ENCODE data around the gene AZU1. TPM values are rescaled to one million over a fixed set of nuclear protein-coding genes. Genes with fewer than 3 reads are reported as not detected.
"Not testable (repeated sequence)": the region's sequence is repeated elsewhere in the genome, so short reads cannot be mapped to it uniquely, and the experiment has no call there.

AZU1 gene
- total RNA-seq, 1 experiment from 2014 or later = not detected

DNA sequence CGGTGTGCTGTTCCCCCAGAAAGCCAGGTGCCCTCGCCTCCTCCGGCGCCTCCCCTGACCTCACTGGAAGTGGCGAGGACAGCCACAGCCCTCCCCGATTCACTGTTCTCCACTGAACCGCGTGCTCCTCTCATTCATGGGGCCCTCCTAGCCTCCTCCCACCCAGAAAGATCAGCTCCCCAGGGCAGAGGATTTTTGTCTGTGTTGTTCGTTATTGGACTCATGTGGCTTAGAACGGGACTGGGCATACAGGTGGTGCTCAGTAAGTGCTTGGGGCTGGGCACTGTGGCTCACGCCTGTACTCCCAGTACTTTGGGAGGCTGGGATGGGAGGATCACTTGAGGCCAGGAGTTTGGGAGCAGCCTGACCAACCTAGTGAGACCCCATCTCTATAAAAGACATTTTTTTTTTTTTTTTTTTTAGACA lies 16.9 kb downstream of the AZU1 start:
- intact Hi-C loops (cut with micrococcal nuclease) = no loop called here
- no peak overlapping the region for H3K27ac Mint-ChIP-seq (ENCODE audit: low read depth, unreplicated experiment)
- BruUV-seq (replicated peaks) = no TSS peak
- ChIA-PET CTCF (interaction anchor here (0.7 kb wide), 1 partner anchor 35 kb away, joined by 3 read pairs; no protein-coding TSS in a partner anchor), POLR2A (interaction anchor here (1.3 kb wide), 1 partner anchor 140 kb away, joined by 4 read pairs; the partner anchor contains the start of gene WDR18)
- no peaks in the 10 kb centered on the region for H3K36me3 Mint-ChIP-seq (ENCODE audit: insufficient read depth, unreplicated experiment)
- DNase-seq (ENCODE audit: unreplicated experiment) = peak; percentile 51
- H3K27me3 Mint-ChIP-seq (ENCODE audit: insufficient read depth, unreplicated experiment) = peaks cover 23% of the 10 kb centered on the region
- peaks cover 7% of the 10 kb centered on the region for H3K9me3 Mint-ChIP-seq (ENCODE audit: unreplicated experiment)
- peaks cover 12% of the 10 kb centered on the region for H3K4me1 Mint-ChIP-seq (ENCODE audit: insufficient read depth, unreplicated experiment)
- H3K4me3 Mint-ChIP-seq (ENCODE audit: unreplicated experiment) = peak overlapping the region; percentile 59
- TF ChIP-seq, protein P1, sequence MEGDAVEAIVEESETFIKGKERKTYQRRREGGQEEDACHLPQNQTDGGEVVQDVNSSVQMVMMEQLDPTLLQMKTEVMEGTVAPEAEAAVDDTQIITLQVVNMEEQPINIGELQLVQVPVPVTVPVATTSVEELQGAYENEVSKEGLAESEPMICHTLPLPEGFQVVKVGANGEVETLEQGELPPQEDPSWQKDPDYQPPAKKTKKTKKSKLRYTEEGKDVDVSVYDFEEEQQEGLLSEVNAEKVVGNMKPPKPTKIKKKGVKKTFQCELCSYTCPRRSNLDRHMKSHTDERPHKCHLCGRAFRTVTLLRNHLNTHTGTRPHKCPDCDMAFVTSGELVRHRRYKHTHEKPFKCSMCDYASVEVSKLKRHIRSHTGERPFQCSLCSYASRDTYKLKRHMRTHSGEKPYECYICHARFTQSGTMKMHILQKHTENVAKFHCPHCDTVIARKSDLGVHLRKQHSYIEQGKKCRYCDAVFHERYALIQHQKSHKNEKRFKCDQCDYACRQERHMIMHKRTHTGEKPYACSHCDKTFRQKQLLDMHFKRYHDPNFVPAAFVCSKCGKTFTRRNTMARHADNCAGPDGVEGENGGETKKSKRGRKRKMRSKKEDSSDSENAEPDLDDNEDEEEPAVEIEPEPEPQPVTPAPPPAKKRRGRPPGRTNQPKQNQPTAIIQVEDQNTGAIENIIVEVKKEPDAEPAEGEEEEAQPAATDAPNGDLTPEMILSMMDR (IDR thresholded peaks at IDR 0.05; ENCODE audit: unreplicated experiment) = no peak

- H3K27ac Mint-ChIP-seq (ENCODE audit: low read depth, unreplicated experiment) = no peak overlapping the region
- peaks cover 21% of the 10 kb centered on the region for H3K27me3 Mint-ChIP-seq (ENCODE audit: insufficient read depth, unreplicated experiment)
- DNase-seq (ENCODE audit: unreplicated experiment) = no peak
- ChIA-PET CTCF (interaction anchor here (0.6 kb wide), 1 partner anchor 76 kb away, joined by 4 read pairs; no protein-coding TSS in a partner anchor), POLR2A (interaction anchor here (0.9 to 1.3 kb wide), 2 partner anchors 138 to 175 kb away, joined by 3 to 4 read pairs; partner anchors contain the start of genes RNU6-2 and WDR18)
- intact Hi-C loops (cut with micrococcal nuclease) = no loop called here
- H3K4me1 Mint-ChIP-seq (ENCODE audit: insufficient read depth, unreplicated experiment) = peaks cover 19% of the 10 kb centered on the region
- H3K9me3 Mint-ChIP-seq (ENCODE audit: unreplicated experiment) = peaks cover 7% of the 10 kb centered on the region
- H3K4me3 Mint-ChIP-seq (ENCODE audit: unreplicated experiment) = no peak overlapping the region
- H3K36me3 Mint-ChIP-seq (ENCODE audit: insufficient read depth, unreplicated experiment) = no peaks in the 10 kb centered on the region
- TF ChIP-seq, protein P1 (IDR thresholded peaks at IDR 0.05; ENCODE audit: unreplicated experiment) = no peak
- no TSS peak for BruUV-seq (replicated peaks)
These were observed 18.3 kb downstream of the AZU1 start for GRCh38 chr19:845707-846521.

DNA sequence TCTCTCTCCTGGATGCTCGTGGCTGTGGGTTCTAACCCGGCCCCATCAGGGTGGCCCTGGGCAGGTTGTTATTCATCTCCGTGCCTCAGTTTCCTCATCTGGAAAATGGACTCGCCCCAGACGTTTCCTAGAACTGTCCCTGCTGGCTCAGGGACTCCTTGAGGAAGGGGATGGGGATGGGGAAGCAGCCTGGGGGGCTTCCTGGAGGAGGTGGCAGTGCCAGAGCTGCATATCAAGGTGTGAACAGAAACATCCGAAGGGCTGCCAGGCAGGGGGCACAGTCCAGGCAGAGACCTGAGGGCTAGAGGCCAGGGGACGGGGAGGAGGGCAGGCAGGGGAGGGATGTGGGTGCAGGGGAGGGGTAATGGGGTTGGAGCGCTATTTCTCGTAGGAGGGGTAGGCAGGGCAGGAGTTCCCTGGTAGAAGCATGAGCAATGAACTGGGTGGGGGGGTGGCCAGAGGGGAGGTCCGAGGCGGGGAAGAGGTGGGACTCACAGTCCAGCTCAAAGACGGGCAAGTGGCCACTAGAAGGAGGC lies 20.8 kb downstream of the AZU1 start:
- no peak for DNase-seq (ENCODE audit: unreplicated experiment)
- no peaks in the 10 kb centered on the region for H3K9me3 Mint-ChIP-seq (ENCODE audit: unreplicated experiment)
- H3K4me3 Mint-ChIP-seq (ENCODE audit: unreplicated experiment) = no peak overlapping the region
- ChIA-PET CTCF (interaction anchor here (0.8 kb wide), 1 partner anchor 9 kb away, joined by 5 read pairs; no protein-coding TSS in a partner anchor), POLR2A (no interaction called here)
- TF ChIP-seq, protein P1 (IDR thresholded peaks at IDR 0.05; ENCODE audit: unreplicated experiment) = no peak
- peaks cover 14% of the 10 kb centered on the region for H3K4me1 Mint-ChIP-seq (ENCODE audit: insufficient read depth, unreplicated experiment)
- peaks cover 12% of the 10 kb centered on the region for H3K27me3 Mint-ChIP-seq (ENCODE audit: insufficient read depth, unreplicated experiment)
- no TSS peak for BruUV-seq (replicated peaks)
- intact Hi-C loops (cut with micrococcal nuclease) = no loop called here
- H3K27ac Mint-ChIP-seq (ENCODE audit: low read depth, unreplicated experiment) = no peak overlapping the region
- H3K36me3 Mint-ChIP-seq (ENCODE audit: insufficient read depth, unreplicated experiment) = no peaks in the 10 kb centered on the region

DNA sequence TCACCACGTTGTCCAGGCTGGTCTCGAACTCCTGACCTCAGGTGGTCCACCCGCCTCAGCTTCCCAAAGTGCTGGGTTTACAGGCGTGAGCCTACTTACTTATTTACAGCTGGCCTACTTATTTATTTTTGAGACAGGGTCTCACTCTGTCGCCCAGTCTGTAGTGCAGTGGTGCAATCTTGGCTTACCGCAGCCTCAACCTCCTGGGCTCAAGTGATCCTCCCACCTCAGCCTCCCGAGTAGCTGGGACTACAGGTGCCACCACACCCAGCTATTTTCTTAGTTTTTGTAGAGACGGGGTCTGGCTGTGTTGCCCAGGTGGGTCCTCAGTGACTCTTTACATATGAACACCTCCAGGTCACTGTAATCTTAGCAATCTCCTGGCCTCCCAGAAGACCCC lies 21.6 kb downstream of the AZU1 start:
- H3K4me3 Mint-ChIP-seq (ENCODE audit: unreplicated experiment); H3K27ac Mint-ChIP-seq (ENCODE audit: low read depth, unreplicated experiment); H3K36me3 Mint-ChIP-seq (ENCODE audit: insufficient read depth, unreplicated experiment); H3K9me3 Mint-ChIP-seq (ENCODE audit: unreplicated experiment); DNase-seq (ENCODE audit: unreplicated experiment); intact Hi-C loops (cut with micrococcal nuclease); BruUV-seq (replicated peaks): not testable (repeated sequence)
- Mint-ChIP-seq H3K4me1 (ENCODE audit: insufficient read depth, unreplicated experiment) (peaks cover 14% of the 10 kb centered on the region), H3K27me3 (ENCODE audit: insufficient read depth, unreplicated experiment) (peaks cover 12% of the 10 kb centered on the region)
- CTCF ChIA-PET = interaction anchor here (0.6 to 1.1 kb wide), 3 partner anchors 9 to 104 kb away, joined by 3 to 5 read pairs (median 3); no protein-coding TSS in a partner anchor
- POLR2A ChIA-PET = interaction anchor here (1.4 kb wide), 1 partner anchor 168 kb away, joined by 3 read pairs; no protein-coding TSS in a partner anchor

All from MCF 10A (cell line).